ENCODE measurements around the gene TNS2.
"Not testable (repeated sequence)": the region's sequence is repeated elsewhere in the genome, so short reads cannot be mapped to it uniquely, and the experiment has no call there.

GRCh38 chr12:53094796-53095595, 45.1 kb downstream of the TNS2 start:
- TF ChIP-seq SPI1 (IDR thresholded peaks at IDR 0.05; ENCODE audit: borderline replicate concordance, insufficient read depth, low read depth, low read length); EZH2 (IDR thresholded peaks at IDR 0.05; ENCODE audit: borderline replicate concordance, control insufficient read depth, low read depth, low read length); SIN3A (IDR thresholded peaks at IDR 0.05; ENCODE audit: low read depth, low read length); CTCF (IDR thresholded peaks at IDR 0.05 in 2 of 3, conservative IDR thresholded peaks at IDR 0.05 in 1 of 3; ENCODE audit: control insufficient read depth in 2 of 3, extremely low read depth in 1 of 3, insufficient read depth in 1 of 3, low read depth in 3 of 3, low read length in 3 of 3); POLR2A (IDR thresholded peaks at IDR 0.05; ENCODE audit: low read depth, low read length); ZNF274 (IDR thresholded peaks at IDR 0.05; ENCODE audit: insufficient read depth, insufficient read length); EP300 (IDR thresholded peaks at IDR 0.05; ENCODE audit: borderline replicate concordance in 1 of 2, control insufficient read depth in 1 of 2, low read depth in 2 of 2, low read length in 2 of 2); MTA3 (IDR thresholded peaks at IDR 0.05; ENCODE audit: borderline replicate concordance, low read length); POLR2AphosphoS5 (IDR thresholded peaks at IDR 0.05; ENCODE audit: low read length); CHD4 (IDR thresholded peaks at IDR 0.05); FOXM1 (IDR thresholded peaks at IDR 0.05; ENCODE audit: low read depth, low read length): not testable (repeated sequence)

All from GM12878 (cell line).